HepG2 (cell line): Measurements from ENCODE around the gene STK10. TPM values are rescaled to one million over a fixed set of nuclear protein-coding genes. Genes with fewer than 3 reads are reported as not detected.
A peak's percentile ranks its signal among the peaks of the same experiment; 100 is the strongest.

Source experiments
- AKAP8 ChIP-seq: sonication (generic); formaldehyde crosslinking; IDR thresholded peaks from 2 replicates; pipeline ENCODE4 v1.5.1; 2020; ENCODE audit warnings: mild to moderate bottlenecking, missing genetic modification reagents
- CEBPB ChIP-seq: IDR thresholded peaks from 2 replicates; pipeline ENCODE4 v1.6.1; 2011; ENCODE audit warnings: low read depth, low read length, improper control_type of control experiment, borderline replicate concordance
- ELF1 ChIP-seq: sonication (generic); formaldehyde crosslinking; IDR thresholded peaks from 2 replicates; pipeline ENCODE4 v1.4.0; 2020; ENCODE audit warnings: missing genetic modification reagents
- JUNB ChIP-seq: sonication (generic); formaldehyde crosslinking; IDR thresholded peaks from 2 replicates; pipeline ENCODE4 v1.8.0; 2022; ENCODE audit warnings: missing genetic modification reagents, mild to moderate bottlenecking, borderline replicate concordance
- KLF13 ChIP-seq: sonication (generic); formaldehyde crosslinking; IDR thresholded peaks from 2 replicates; pipeline ENCODE4 v1.4.0; 2020; ENCODE audit warnings: mild to moderate bottlenecking, missing genetic modification reagents
- MATR3 ChIP-seq: sonication (generic); formaldehyde crosslinking; IDR thresholded peaks from 2 replicates; pipeline ENCODE4 v1.4.0; 2020; ENCODE audit warnings: missing genetic modification reagents
- NFRKB ChIP-seq: fragments of 450-650 bp; IDR thresholded peaks from 2 replicates; pipeline ENCODE4 v1.6.1; 2017
- POLR2G ChIP-seq: fragments of 200-400 bp; formaldehyde crosslinking; IDR thresholded peaks from 2 replicates; pipeline ENCODE4 v1.6.1; 2018; ENCODE audit warnings: mild to moderate bottlenecking, low read depth, low read length, moderate library complexity
- SETDB1 ChIP-seq: sonication (generic); formaldehyde crosslinking; IDR thresholded peaks from 2 replicates; pipeline ENCODE4 v1.5.1; 2020; ENCODE audit warnings: missing genetic modification reagents, mild to moderate bottlenecking, borderline replicate concordance
- ZNF10 ChIP-seq: sonication (generic); formaldehyde crosslinking; IDR thresholded peaks from 2 replicates; pipeline ENCODE4 v1.4.0; 2020; ENCODE audit warnings: mild to moderate bottlenecking, low read depth, missing genetic modification reagents, borderline replicate concordance
- ZNF207 ChIP-seq: fragments of 450-650 bp; IDR thresholded peaks from 2 replicates; pipeline ENCODE4 v1.6.1; 2016; ENCODE audit warnings: antibody characterized with exemption, borderline replicate concordance
- ZNF367 ChIP-seq: sonication (generic); formaldehyde crosslinking; IDR thresholded peaks from 2 replicates; pipeline ENCODE4 v1.4.0; 2020; ENCODE audit warnings: missing genetic modification reagents, borderline replicate concordance
- ZNF431 ChIP-seq: sonication (generic); formaldehyde crosslinking; IDR thresholded peaks from 2 replicates; pipeline ENCODE4 v1.9.0; 2022; ENCODE audit warnings: missing genetic modification reagents, low read depth, mild to moderate bottlenecking, borderline replicate concordance
- ZNF674 ChIP-seq: sonication (generic); formaldehyde crosslinking; IDR thresholded peaks from 2 replicates; pipeline ENCODE4 v1.5.0; 2020; ENCODE audit warnings: low read depth, mild to moderate bottlenecking, missing genetic modification reagents
- ZSCAN20 ChIP-seq: sonication (generic); formaldehyde crosslinking; IDR thresholded peaks from 2 replicates; pipeline ENCODE4 v1.4.0; 2020; ENCODE audit warnings: missing genetic modification reagents, mild to moderate bottlenecking, borderline replicate concordance
- polyA plus RNA-seq, 8 experiments: library from polyadenylated mRNA; depleted of rRNA in 3 of 8; stranded (reverse) in 7 of 8; unstranded in 1 of 8; fragments of >200 nt; fragmentation: Illumina TruSeq in 4 of 8; extraction: Trizol in 4 of 8; gene quantifications; 2 replicates each; pipeline versions ENCODE4 v1.2.1 to v1.2.3, GENCODE V29; 2011 to 2016; ENCODE audit warnings: low read depth in 4 of 8, missing spikeins in 1 of 8, mixed read lengths in 1 of 8; ENCODE audit not compliant: insufficient read depth in 1 of 8
- total RNA-seq, 5 experiments: library from RNA; depleted of rRNA; stranded (reverse); fragments of >200 nt; fragmentation: Illumina TruSeq; extraction: Trizol; gene quantifications; 2 replicates each; pipeline ENCODE4 v1.2.3, GENCODE V29; 2016; ENCODE audit warnings: low read depth in 1 of 5
- TF ChIP-seq, protein P1 (sequence below): sonication (generic); formaldehyde crosslinking; IDR thresholded peaks from 2 replicates; pipeline ENCODE4 v1.4.0; 2020; ENCODE audit warnings: low read depth, mild to moderate bottlenecking, missing genetic modification reagents
- TF ChIP-seq, protein P2 (sequence below): sonication (generic); formaldehyde crosslinking; IDR thresholded peaks from 2 replicates; pipeline ENCODE4 v1.4.0; 2020; ENCODE audit warnings: missing genetic modification reagents
- TF ChIP-seq, protein P3 (sequence below): sonication (generic); formaldehyde crosslinking; IDR thresholded peaks from 2 replicates; pipeline ENCODE4 v1.5.1; 2020; ENCODE audit warnings: missing genetic modification reagents, mild to moderate bottlenecking, borderline replicate concordance
- TF ChIP-seq, protein P4 (sequence below): sonication (generic); formaldehyde crosslinking; IDR thresholded peaks from 2 replicates; pipeline ENCODE4 v1.4.0; 2020; ENCODE audit warnings: missing genetic modification reagents; ENCODE audit errors: not compliant biosample characterization
- TF ChIP-seq, protein P5 (sequence below): IDR thresholded peaks from 2 replicates; pipeline ENCODE4 v1.6.1; 2016; ENCODE audit warnings: missing compliant biosample characterization, missing genetic modification reagents, borderline replicate concordance
- TF ChIP-seq, protein P6 (sequence below): sonication (generic); formaldehyde crosslinking; IDR thresholded peaks from 2 replicates; pipeline ENCODE4 v1.4.0; 2020; ENCODE audit warnings: mild to moderate bottlenecking, missing genetic modification reagents

The STK10 gene
- total and polyA plus RNA-seq, 2 of the 13 experiments (the other 11 are each of a cell fraction or from before 2014, with no cell fraction given): 7.0 to 7.2 TPM

DNA sequence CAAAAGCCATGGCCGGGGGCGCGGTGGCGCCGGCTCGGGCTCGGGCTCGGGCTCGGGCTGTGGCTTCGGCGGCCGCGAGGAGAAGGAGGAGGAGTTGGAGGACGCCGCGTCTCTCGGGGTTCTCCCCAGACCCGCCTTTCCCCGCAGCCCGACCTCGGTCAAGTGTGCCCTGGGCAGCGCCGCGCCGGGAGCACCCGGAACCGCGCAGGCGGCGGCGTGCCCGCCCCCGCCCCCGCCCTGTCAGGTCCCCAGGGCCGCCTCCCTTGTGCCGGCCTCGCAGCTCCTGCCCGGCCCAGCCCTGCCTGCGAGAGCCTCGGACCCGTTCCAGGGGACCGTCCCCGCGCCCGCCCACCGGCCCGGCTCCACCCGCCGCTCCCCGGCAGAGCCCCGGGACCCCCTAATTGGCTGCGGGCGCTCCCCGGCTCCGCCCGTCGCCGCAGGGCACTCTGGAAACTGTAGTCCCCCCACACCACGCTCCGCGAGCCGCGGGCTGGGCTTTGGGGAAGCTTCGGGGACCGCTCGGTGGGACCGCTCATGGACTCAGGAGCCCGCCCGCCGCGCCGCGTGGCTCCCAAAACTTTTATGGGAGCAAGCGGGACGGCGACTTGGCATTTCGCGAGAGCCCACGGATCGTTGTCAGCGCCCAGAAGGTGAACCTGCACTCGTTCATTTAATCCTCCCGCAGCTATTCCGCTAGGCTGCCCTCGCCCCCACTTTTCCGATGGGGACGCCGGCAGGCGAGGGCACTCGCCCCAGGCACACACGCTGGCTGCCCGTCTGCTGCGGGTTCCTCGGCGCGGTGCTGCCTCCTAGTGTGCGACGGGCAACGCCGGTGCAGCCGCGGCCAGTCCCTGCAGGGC is at the start of gene STK10 (continued):
- TF ChIP-seq, protein P1, sequence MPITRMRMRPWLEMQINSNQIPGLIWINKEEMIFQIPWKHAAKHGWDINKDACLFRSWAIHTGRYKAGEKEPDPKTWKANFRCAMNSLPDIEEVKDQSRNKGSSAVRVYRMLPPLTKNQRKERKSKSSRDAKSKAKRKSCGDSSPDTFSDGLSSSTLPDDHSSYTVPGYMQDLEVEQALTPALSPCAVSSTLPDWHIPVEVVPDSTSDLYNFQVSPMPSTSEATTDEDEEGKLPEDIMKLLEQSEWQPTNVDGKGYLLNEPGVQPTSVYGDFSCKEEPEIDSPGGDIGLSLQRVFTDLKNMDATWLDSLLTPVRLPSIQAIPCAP (CRISPR knock-in tag): no peak
- no peak for TF ChIP-seq SETDB1
- no peak for TF ChIP-seq KLF13 (CRISPR knock-in tag)
- TF ChIP-seq MATR3 (CRISPR knock-in tag): no peak
- peak; percentile 40; the same call in 1 of the 2 replicates for TF ChIP-seq ZSCAN20 (CRISPR knock-in tag)
- TF ChIP-seq ZNF431: no peak
- TF ChIP-seq, protein P2, sequence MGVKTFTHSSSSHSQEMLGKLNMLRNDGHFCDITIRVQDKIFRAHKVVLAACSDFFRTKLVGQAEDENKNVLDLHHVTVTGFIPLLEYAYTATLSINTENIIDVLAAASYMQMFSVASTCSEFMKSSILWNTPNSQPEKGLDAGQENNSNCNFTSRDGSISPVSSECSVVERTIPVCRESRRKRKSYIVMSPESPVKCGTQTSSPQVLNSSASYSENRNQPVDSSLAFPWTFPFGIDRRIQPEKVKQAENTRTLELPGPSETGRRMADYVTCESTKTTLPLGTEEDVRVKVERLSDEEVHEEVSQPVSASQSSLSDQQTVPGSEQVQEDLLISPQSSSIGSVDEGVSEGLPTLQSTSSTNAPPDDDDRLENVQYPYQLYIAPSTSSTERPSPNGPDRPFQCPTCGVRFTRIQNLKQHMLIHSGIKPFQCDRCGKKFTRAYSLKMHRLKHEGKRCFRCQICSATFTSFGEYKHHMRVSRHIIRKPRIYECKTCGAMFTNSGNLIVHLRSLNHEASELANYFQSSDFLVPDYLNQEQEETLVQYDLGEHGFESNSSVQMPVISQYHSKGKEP: no peak
- TF ChIP-seq AKAP8 (CRISPR knock-in tag): no peak
- TF ChIP-seq ZNF674 (CRISPR knock-in tag): no peak
- TF ChIP-seq ELF1: peak; percentile 58; the same call in 1 of the 2 replicates
- TF ChIP-seq, protein P3, sequence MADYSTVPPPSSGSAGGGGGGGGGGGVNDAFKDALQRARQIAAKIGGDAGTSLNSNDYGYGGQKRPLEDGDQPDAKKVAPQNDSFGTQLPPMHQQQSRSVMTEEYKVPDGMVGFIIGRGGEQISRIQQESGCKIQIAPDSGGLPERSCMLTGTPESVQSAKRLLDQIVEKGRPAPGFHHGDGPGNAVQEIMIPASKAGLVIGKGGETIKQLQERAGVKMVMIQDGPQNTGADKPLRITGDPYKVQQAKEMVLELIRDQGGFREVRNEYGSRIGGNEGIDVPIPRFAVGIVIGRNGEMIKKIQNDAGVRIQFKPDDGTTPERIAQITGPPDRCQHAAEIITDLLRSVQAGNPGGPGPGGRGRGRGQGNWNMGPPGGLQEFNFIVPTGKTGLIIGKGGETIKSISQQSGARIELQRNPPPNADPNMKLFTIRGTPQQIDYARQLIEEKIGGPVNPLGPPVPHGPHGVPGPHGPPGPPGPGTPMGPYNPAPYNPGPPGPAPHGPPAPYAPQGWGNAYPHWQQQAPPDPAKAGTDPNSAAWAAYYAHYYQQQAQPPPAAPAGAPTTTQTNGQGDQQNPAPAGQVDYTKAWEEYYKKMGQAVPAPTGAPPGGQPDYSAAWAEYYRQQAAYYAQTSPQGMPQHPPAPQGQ: no peak
- no peak for TF ChIP-seq CEBPB
- TF ChIP-seq JUNB (CRISPR knock-in tag): no peak
- no peak for TF ChIP-seq ZNF207
- TF ChIP-seq, protein P4, sequence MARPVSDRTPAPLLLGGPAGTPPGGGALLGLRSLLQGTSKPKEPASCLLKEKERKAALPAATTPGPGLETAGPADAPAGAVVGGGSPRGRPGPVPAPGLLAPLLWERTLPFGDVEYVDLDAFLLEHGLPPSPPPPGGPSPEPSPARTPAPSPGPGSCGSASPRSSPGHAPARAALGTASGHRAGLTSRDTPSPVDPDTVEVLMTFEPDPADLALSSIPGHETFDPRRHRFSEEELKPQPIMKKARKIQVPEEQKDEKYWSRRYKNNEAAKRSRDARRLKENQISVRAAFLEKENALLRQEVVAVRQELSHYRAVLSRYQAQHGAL (CRISPR knock-in tag): no peak
- TF ChIP-seq, protein P5, sequence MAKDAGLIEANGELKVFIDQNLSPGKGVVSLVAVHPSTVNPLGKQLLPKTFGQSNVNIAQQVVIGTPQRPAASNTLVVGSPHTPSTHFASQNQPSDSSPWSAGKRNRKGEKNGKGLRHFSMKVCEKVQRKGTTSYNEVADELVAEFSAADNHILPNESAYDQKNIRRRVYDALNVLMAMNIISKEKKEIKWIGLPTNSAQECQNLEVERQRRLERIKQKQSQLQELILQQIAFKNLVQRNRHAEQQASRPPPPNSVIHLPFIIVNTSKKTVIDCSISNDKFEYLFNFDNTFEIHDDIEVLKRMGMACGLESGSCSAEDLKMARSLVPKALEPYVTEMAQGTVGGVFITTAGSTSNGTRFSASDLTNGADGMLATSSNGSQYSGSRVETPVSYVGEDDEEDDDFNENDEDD (CRISPR knock-in tag): peak; percentile 42; the same call in 1 of the 2 replicates
- TF ChIP-seq ZNF10: no peak
- 0 out of 2 replicates have a peak, but pooled peaks have one; percentile 48 for TF ChIP-seq ZNF367 (CRISPR knock-in tag)
- peak; percentile 68 for TF ChIP-seq POLR2G
- TF ChIP-seq, protein P6, sequence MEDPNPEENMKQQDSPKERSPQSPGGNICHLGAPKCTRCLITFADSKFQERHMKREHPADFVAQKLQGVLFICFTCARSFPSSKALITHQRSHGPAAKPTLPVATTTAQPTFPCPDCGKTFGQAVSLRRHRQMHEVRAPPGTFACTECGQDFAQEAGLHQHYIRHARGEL (CRISPR knock-in tag): no peak
- no peak for TF ChIP-seq NFRKB
